Lung (tissue), 12 donors: ENCODE measurements around the gene CES2. TPM values are rescaled to one million over a fixed set of nuclear protein-coding genes. Genes with fewer than 3 reads are reported as not detected.
"Not testable (repeated sequence)": the region's sequence is repeated elsewhere in the genome, so short reads cannot be mapped to it uniquely, and the experiment has no call there.

Experiments used
- ATAC-seq: fragments of 200-7000 bp; cut with Tn5 transposase; one replicate; pipeline ENCODE4 v1.9.1; 2020; ENCODE audit warnings: moderate number of reproducible peaks; ENCODE audit not compliant: insufficient read depth, low FRiP score
- DNase-seq, 3 donors: peaks; one replicate each; pipeline ENCODE4 v3.0.0-alpha.2; 2013 to 2017
- H3K27ac ChIP-seq, 2 donors: one replicate each; pipeline ENCODE4 v1.5.1; 2013; ENCODE audit warnings: mild to moderate bottlenecking in 2 of 2, moderate library complexity in 2 of 2, control low read depth in 1 of 2, inconsistent platforms in 1 of 2, low read depth in 1 of 2, low read length in 1 of 2
- H3K27me3 ChIP-seq, 3 donors: one replicate each; pipeline ENCODE4 v1.5.1; 2013; ENCODE audit warnings: low read length in 2 of 3; ENCODE audit not compliant: control insufficient read depth in 3 of 3, insufficient read depth in 3 of 3
- H3K36me3 ChIP-seq, 4 donors: one replicate each; pipeline ENCODE4 v1.5.1; 2013; ENCODE audit warnings: low read length in 4 of 4, mild to moderate bottlenecking in 1 of 4, moderate library complexity in 1 of 4; ENCODE audit not compliant: control insufficient read depth in 4 of 4, insufficient read depth in 4 of 4
- H3K4me1 ChIP-seq, 5 donors: one replicate each; pipeline ENCODE4 v1.5.1; 2013; ENCODE audit warnings: low read length in 5 of 5, mild to moderate bottlenecking in 2 of 5, moderate library complexity in 1 of 5; ENCODE audit not compliant: control insufficient read depth in 5 of 5, insufficient read depth in 5 of 5
- H3K4me3 ChIP-seq: one replicate; pipeline ENCODE4 v1.5.1; 2013; ENCODE audit warnings: mild to moderate bottlenecking, control low read depth, moderate library complexity
- H3K9ac ChIP-seq, 2 donors: one replicate each; pipeline ENCODE4 v1.5.1; 2013; ENCODE audit warnings: low read length in 2 of 2, control low read depth in 1 of 2; ENCODE audit not compliant: insufficient read depth in 1 of 2
- H3K9me3 ChIP-seq, 4 donors: one replicate each; pipeline ENCODE4 v1.5.1; 2013; ENCODE audit warnings: low read length in 3 of 4, mild to moderate bottlenecking in 1 of 4, moderate library complexity in 1 of 4; ENCODE audit not compliant: control insufficient read depth in 4 of 4, insufficient read depth in 3 of 4
- CTCF ChIP-seq: IDR thresholded peaks from 2 replicates; pipeline ENCODE4 v1.5.1; 2012; ENCODE audit warnings: mild to moderate bottlenecking; ENCODE audit errors: control extremely low read depth, extremely low read depth
- WGBS, 2 donors: extraction: QIAGEN DNeasy Blood & Tissue Kit; methylation state at CpG; one replicate each; pipeline ENCODE4 v1.1.7; 2013; 5-methylcytosine and 5-hydroxymethylcytosine counted together
- polyA plus RNA-seq, 2 donors: library from polyadenylated mRNA; stranded (reverse); fragments of 200-250 nt; gene quantifications; one replicate each; pipeline ENCODE4 v1.2.1, GENCODE V29; 2013
- total RNA-seq, 2 donors: library from RNA; depleted of rRNA in 1 of 2; stranded (reverse); fragments of >200 nt in 1 of 2; gene quantifications; one replicate each; pipeline ENCODE4 v1.2.1, GENCODE V29; 2014 to 2021
- donor health status: control.
- donor health status: control.
- donor health status: Bipolar disorder and iron deficiency.
- donor health status: healthy.
- donor health status: DM: yes; HTN: yes; CAD: no.

CES2 gene
- total and polyA plus RNA-seq, 4 donors, result 24.6 to 51.0 (median 26.2) TPM

- H3K9ac ChIP-seq, result no peak overlapping the region
- WGBS, 2 donors, result 47 to 48% methylated on average over 10 to 11 of the region's 11 CpGs
These were observed 40.2 kb upstream of the CES2 start for GRCh38 chr16:66894948-66895688.

GRCh38 chr16:66895689-66895979, 39.7 kb upstream of the CES2 start:
- H3K4me3 ChIP-seq, result no peak overlapping the region
- H3K9ac ChIP-seq, result no peak overlapping the region
- ATAC-seq, result no peak
- TF ChIP-seq CTCF, result no peak
- no peaks in the 10 kb centered on the region for H3K9me3 ChIP-seq
- no peak overlapping the region for H3K27ac ChIP-seq
- H3K36me3 ChIP-seq, result no peaks in the 10 kb centered on the region
- H3K4me1 ChIP-seq, result peaks cover 0 to 19% (median 12%) of the 10 kb centered on the region in 5 donors
- 92 to 94% methylated on average over 5 of the region's 5 CpGs for WGBS, 2 donors
- H3K27me3 ChIP-seq, result no peaks in the 10 kb centered on the region
- DNase-seq, result no peak

More at GRCh38 chr16:66894948-66895688, 40.2 kb upstream of the CES2 start:
- peaks cover 0 to 14% (median 9%) of the 10 kb centered on the region in 5 donors for H3K4me1 ChIP-seq
- no peaks in the 10 kb centered on the region for H3K36me3 ChIP-seq
- ATAC-seq (peak; percentile 83), DNase-seq (peak; percentile 81 to 92 (median 85))
- peak; percentile 79 for TF ChIP-seq CTCF
- H3K27me3 ChIP-seq, result no peaks in the 10 kb centered on the region
- no peak overlapping the region for H3K4me3 ChIP-seq
- H3K9me3 ChIP-seq, result no peaks in the 10 kb centered on the region
- no peak overlapping the region for H3K27ac ChIP-seq

GRCh38 chr16:66895999-66896398, 39.3 kb upstream of the CES2 start:
- no peak for ATAC-seq
- DNase-seq, result no peak
- H3K4me3 ChIP-seq, result no peak overlapping the region
- no peak overlapping the region for H3K9ac ChIP-seq
- no peak overlapping the region for H3K27ac ChIP-seq
- peaks cover 0 to 21% (median 12%) of the 10 kb centered on the region in 5 donors for H3K4me1 ChIP-seq
- no peaks in the 10 kb centered on the region for H3K27me3 ChIP-seq
- 94 to 98% methylated on average over 3 of the region's 3 CpGs for WGBS, 2 donors
- no peaks in the 10 kb centered on the region for H3K9me3 ChIP-seq
- H3K36me3 ChIP-seq, result no peaks in the 10 kb centered on the region
- no peak for TF ChIP-seq CTCF

GRCh38 chr16:66896682-66897081, 38.6 kb upstream of the CES2 start:
- not testable (repeated sequence) for ATAC-seq, H3K27ac ChIP-seq, DNase-seq, H3K27me3 ChIP-seq, H3K9ac ChIP-seq, H3K36me3 ChIP-seq, H3K9me3 ChIP-seq, H3K4me3 ChIP-seq
- H3K4me1 ChIP-seq, result peaks cover 0 to 28% (median 16%) of the 10 kb centered on the region in 5 donors
- WGBS, 2 donors, result 75 to 86% methylated on average over 5 of the region's 5 CpGs
